HepG2 (cell line): ENCODE data around the gene PACS2. TPM values are rescaled to one million over a fixed set of nuclear protein-coding genes. Genes with fewer than 3 reads are reported as not detected.

Source experiments
- ARID2 ChIP-seq: sonication (generic); formaldehyde crosslinking; IDR thresholded peaks from 2 replicates; pipeline ENCODE4 v1.8.1; 2022; ENCODE audit warnings: mild to moderate bottlenecking, missing genetic modification reagents, borderline replicate concordance
- ETV5 ChIP-seq: IDR thresholded peaks from 2 replicates; pipeline ENCODE4 v1.6.1; 2018; ENCODE audit warnings: missing biosample characterization, missing genetic modification reagents, inconsistent platforms, borderline replicate concordance
- FOXK1 ChIP-seq: sonication (generic); formaldehyde crosslinking; IDR thresholded peaks from 2 replicates; pipeline ENCODE4 v1.4.0; 2020; ENCODE audit warnings: low read depth, missing genetic modification reagents, borderline replicate concordance
- GABPA ChIP-seq, 2 experiments: IDR thresholded peaks; 2 replicates each; pipeline ENCODE4 v1.6.1; 2011 to 2016; ENCODE audit warnings: low read depth in 2 of 2, low read length in 1 of 2, missing biosample characterization in 1 of 2, missing genetic modification characterization in 1 of 2
- HNF4G ChIP-seq, 2 experiments: sonication (generic) in 1 of 2; formaldehyde crosslinking in 1 of 2; IDR thresholded peaks; 2 replicates each; pipeline versions ENCODE4 v1.4.0 to v1.6.1; 2011 to 2020; ENCODE audit warnings: borderline replicate concordance in 2 of 2, low read depth in 2 of 2, mild to moderate bottlenecking in 2 of 2, low read length in 1 of 2, missing genetic modification reagents in 1 of 2, moderate library complexity in 1 of 2
- HNRNPLL ChIP-seq: fragments of 200-400 bp; formaldehyde crosslinking; IDR thresholded peaks from 2 replicates; pipeline ENCODE4 v1.6.1; 2017; ENCODE audit warnings: mild to moderate bottlenecking, low read depth, low read length; ENCODE audit not compliant: poor library complexity, severe bottlenecking
- NFKB2 ChIP-seq: sonication (generic); formaldehyde crosslinking; IDR thresholded peaks from 2 replicates; pipeline ENCODE4 v1.4.0; 2020; ENCODE audit warnings: missing genetic modification reagents, borderline replicate concordance
- POLR2AphosphoS5 ChIP-seq: IDR thresholded peaks from 2 replicates; pipeline ENCODE4 v1.6.1; 2012; ENCODE audit warnings: low read depth, low read length
- RAD21 ChIP-seq: fragments of 450-650 bp; formaldehyde crosslinking; IDR thresholded peaks from 2 replicates; pipeline ENCODE4 v1.5.0; 2020; ENCODE audit warnings: mild to moderate bottlenecking
- SOX5 ChIP-seq: IDR thresholded peaks from 2 replicates; pipeline ENCODE4 v1.6.1; 2016; ENCODE audit warnings: borderline replicate concordance
- SP4 ChIP-seq: sonication (generic); formaldehyde crosslinking; IDR thresholded peaks from 2 replicates; pipeline ENCODE4 v1.8.1; 2023; ENCODE audit warnings: mild to moderate bottlenecking, missing genetic modification reagents
- SP5 ChIP-seq: IDR thresholded peaks from 2 replicates; pipeline ENCODE4 v1.6.1; 2016; ENCODE audit warnings: low read depth, borderline replicate concordance
- TFDP2 ChIP-seq: sonication (generic); formaldehyde crosslinking; IDR thresholded peaks from 2 replicates; pipeline ENCODE4 v1.4.0; 2020; ENCODE audit warnings: missing genetic modification reagents
- ZMAT3 ChIP-seq: sonication (generic); formaldehyde crosslinking; conservative IDR thresholded peaks from 2 replicates; pipeline ENCODE4 v1.7.0; 2021; ENCODE audit warnings: missing genetic modification reagents
- ZNF350 ChIP-seq: sonication (generic); formaldehyde crosslinking; IDR thresholded peaks from 2 replicates; pipeline ENCODE4 v1.4.0; 2020; ENCODE audit warnings: mild to moderate bottlenecking, low read depth, missing genetic modification reagents, borderline replicate concordance
- ZNF557 ChIP-seq: sonication (generic); formaldehyde crosslinking; IDR thresholded peaks from 2 replicates; pipeline ENCODE4 v1.4.0; 2020; ENCODE audit warnings: missing genetic modification reagents
- ZNF768 ChIP-seq: sonication (generic); formaldehyde crosslinking; IDR thresholded peaks from 2 replicates; pipeline ENCODE4 v1.4.0; 2020; ENCODE audit warnings: missing genetic modification reagents
- ZNF784 ChIP-seq: sonication (generic); formaldehyde crosslinking; IDR thresholded peaks from 2 replicates; pipeline ENCODE4 v1.5.1; 2020; ENCODE audit warnings: missing genetic modification reagents, mild to moderate bottlenecking, borderline replicate concordance
- ZNF788 ChIP-seq: sonication (generic); formaldehyde crosslinking; IDR thresholded peaks from 2 replicates; pipeline ENCODE4 v1.5.0; 2020; ENCODE audit warnings: mild to moderate bottlenecking, missing genetic modification reagents, borderline replicate concordance
- ZNF816 ChIP-seq: sonication (generic); formaldehyde crosslinking; IDR thresholded peaks from 2 replicates; pipeline ENCODE4 v1.8.0; 2022; ENCODE audit warnings: missing genetic modification reagents, mild to moderate bottlenecking, borderline replicate concordance
- polyA plus RNA-seq, 8 experiments: library from polyadenylated mRNA; depleted of rRNA in 3 of 8; stranded (reverse) in 7 of 8; unstranded in 1 of 8; fragments of >200 nt; fragmentation: Illumina TruSeq in 4 of 8; extraction: Trizol in 4 of 8; gene quantifications; 2 replicates each; pipeline versions ENCODE4 v1.2.1 to v1.2.3, GENCODE V29; 2011 to 2016; ENCODE audit warnings: low read depth in 4 of 8, missing spikeins in 1 of 8, mixed read lengths in 1 of 8; ENCODE audit not compliant: insufficient read depth in 1 of 8
- total RNA-seq, 5 experiments: library from RNA; depleted of rRNA; stranded (reverse); fragments of >200 nt; fragmentation: Illumina TruSeq; extraction: Trizol; gene quantifications; 2 replicates each; pipeline ENCODE4 v1.2.3, GENCODE V29; 2016; ENCODE audit warnings: low read depth in 1 of 5
- TF ChIP-seq, protein P1 (sequence below): sonication (generic); formaldehyde crosslinking; IDR thresholded peaks from 2 replicates; pipeline ENCODE4 v1.8.1; 2023; ENCODE audit warnings: mild to moderate bottlenecking, missing genetic modification reagents
- TF ChIP-seq, protein P2 (sequence below): sonication (generic); formaldehyde crosslinking; IDR thresholded peaks from 2 replicates; pipeline ENCODE4 v1.8.1; 2023; ENCODE audit warnings: mild to moderate bottlenecking, missing genetic modification reagents, borderline replicate concordance
- TF ChIP-seq, protein P3 (sequence below): sonication (generic); formaldehyde crosslinking; conservative IDR thresholded peaks from 2 replicates; pipeline ENCODE4 v1.4.0; 2020; ENCODE audit warnings: missing genetic modification reagents

The PACS2 gene
- total and polyA plus RNA-seq, 2 of the 13 experiments (the other 11 are each of a cell fraction or from before 2014, with no cell fraction given): 23.6 to 27.6 TPM

DNA sequence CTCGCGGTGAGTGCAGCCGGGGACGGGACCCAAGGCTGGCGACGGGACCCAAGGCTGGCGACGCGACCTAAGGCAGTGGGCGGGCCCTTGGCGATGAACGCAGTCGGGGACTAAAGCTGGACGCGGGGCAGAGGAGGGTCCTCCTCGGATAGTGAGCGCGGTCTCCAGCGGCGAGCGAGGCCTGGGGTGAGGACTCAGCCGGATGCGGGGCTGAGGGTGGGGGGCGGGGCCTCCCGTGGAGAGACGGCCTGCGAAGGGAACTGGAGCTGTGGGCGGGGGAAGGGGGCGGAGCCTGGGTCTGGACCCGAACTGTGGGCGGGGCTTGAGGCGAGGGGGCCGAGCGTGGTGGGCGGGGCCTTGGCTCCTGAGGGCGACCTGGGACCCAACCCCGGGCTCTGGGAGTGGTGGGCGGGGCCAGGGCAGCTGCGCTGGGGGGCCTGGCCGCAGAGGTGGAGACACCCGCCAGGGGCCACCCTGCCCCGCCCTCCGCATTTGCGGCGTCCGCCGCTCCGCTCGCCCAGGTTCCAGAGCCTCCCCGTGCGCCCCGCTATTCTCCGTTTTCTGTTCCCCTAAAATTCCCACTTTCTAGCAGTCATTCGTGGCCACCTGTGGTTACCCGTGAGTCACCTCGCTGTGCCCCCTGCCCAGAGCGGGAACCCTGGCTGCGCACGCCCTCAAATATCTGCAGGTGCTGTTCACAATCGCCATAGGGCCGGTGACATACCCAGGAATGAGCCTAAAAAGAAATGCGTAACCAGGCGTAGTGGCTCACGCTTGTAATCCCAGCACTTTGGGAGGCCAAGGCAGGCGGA is 13.2 kb upstream of the PACS2 start (continued):
- TF ChIP-seq ZNF768 (CRISPR knock-in tag) (0 out of 2 replicates have a peak, but pooled peaks have one; percentile 38), SP4 (CRISPR knock-in tag) (peak; percentile 83; the same call in 1 of the 2 replicates), ZNF557 (CRISPR knock-in tag) (peak; percentile 35; the same call in 1 of the 2 replicates), ZNF784 (CRISPR knock-in tag) (peak; percentile 16; the same call in 1 of the 2 replicates), POLR2AphosphoS5 (peak; percentile 65), ZNF788 (peak; percentile 64; the same call in 1 of the 2 replicates), RAD21 (CRISPR knock-in tag) (peak; percentile 23; the same call in 1 of the 2 replicates), SP5 (CRISPR knock-in tag) (0 out of 2 replicates have a peak, but pooled peaks have one; percentile 63), HNF4G (IDR thresholded peaks at IDR 0.05; ENCODE audit: borderline replicate concordance, low read depth, low read length) (no peak), HNF4G (CRISPR knock-in tag; IDR thresholded peaks at IDR 0.05; ENCODE audit: borderline replicate concordance, low read depth) (no peak), HNRNPLL (peak; percentile 47), GABPA (IDR thresholded peaks at IDR 0.05; ENCODE audit: low read depth, low read length) (no peak), GABPA (CRISPR knock-in tag; IDR thresholded peaks at IDR 0.05; ENCODE audit: low read depth) (peak; percentile 54), ZNF816 (CRISPR knock-in tag) (no peak), ZMAT3 (CRISPR knock-in tag) (peak; percentile 83), ARID2 (CRISPR knock-in tag) (peak; percentile 76; the same call in 1 of the 2 replicates), SOX5 (CRISPR knock-in tag) (peak; percentile 24; the same call in 1 of the 2 replicates), TFDP2 (CRISPR knock-in tag) (peak; percentile 17; the same call in 1 of the 2 replicates), ZNF350 (CRISPR knock-in tag) (peak; percentile 54; the same call in 1 of the 2 replicates), NFKB2 (peak; percentile 61; the same call in 1 of the 2 replicates), FOXK1 (CRISPR knock-in tag) (peak; percentile 24; the same call in 1 of the 2 replicates), ETV5 (CRISPR knock-in tag) (peak; percentile 9; the same call in 1 of the 2 replicates)
- TF ChIP-seq, protein P1, sequence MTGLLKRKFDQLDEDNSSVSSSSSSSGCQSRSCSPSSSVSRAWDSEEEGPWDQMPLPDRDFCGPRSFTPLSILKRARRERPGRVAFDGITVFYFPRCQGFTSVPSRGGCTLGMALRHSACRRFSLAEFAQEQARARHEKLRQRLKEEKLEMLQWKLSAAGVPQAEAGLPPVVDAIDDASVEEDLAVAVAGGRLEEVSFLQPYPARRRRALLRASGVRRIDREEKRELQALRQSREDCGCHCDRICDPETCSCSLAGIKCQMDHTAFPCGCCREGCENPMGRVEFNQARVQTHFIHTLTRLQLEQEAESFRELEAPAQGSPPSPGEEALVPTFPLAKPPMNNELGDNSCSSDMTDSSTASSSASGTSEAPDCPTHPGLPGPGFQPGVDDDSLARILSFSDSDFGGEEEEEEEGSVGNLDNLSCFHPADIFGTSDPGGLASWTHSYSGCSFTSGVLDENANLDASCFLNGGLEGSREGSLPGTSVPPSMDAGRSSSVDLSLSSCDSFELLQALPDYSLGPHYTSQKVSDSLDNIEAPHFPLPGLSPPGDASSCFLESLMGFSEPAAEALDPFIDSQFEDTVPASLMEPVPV (CRISPR knock-in tag): peak; percentile 61; the same call in 1 of the 2 replicates
- TF ChIP-seq, protein P2, sequence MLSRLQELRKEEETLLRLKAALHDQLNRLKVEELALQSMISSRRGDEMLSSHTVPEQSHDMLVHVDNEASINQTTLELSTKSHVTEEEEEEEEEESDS (CRISPR knock-in tag): 0 out of 2 replicates have a peak, but pooled peaks have one; percentile 45
- TF ChIP-seq, protein P3, sequence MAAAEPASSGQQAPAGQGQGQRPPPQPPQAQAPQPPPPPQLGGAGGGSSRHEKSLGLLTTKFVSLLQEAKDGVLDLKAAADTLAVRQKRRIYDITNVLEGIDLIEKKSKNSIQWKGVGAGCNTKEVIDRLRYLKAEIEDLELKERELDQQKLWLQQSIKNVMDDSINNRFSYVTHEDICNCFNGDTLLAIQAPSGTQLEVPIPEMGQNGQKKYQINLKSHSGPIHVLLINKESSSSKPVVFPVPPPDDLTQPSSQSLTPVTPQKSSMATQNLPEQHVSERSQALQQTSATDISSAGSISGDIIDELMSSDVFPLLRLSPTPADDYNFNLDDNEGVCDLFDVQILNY (CRISPR knock-in tag): no peak
